Measurements from ENCODE around the gene MOCS1.

Gene MOCS1

GRCh38 chr6:39947611-39948068, 13.4 kb upstream of the MOCS1 start:
- no peak for DNase-seq

DNA sequence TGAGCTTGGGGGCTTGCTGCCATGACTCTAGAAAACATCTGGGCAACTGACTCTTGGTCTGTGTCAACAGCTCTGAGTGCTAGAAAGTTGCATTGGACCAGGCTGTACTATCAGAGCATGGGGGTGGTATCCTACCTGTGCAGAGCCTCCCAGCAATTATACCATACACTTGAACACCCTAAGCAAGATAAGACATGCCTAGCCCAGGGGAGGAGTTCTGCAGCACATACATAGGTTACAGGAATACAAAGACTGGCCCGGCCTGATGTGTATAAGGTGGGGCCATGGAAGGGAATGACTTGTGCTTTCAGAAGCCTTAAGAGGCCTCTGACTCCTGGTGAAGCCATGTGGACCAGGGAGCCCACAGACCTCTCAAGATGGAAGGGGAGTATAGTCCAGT, 11.4 kb upstream of the MOCS1 start:
- DNase-seq: no peak

DNA sequence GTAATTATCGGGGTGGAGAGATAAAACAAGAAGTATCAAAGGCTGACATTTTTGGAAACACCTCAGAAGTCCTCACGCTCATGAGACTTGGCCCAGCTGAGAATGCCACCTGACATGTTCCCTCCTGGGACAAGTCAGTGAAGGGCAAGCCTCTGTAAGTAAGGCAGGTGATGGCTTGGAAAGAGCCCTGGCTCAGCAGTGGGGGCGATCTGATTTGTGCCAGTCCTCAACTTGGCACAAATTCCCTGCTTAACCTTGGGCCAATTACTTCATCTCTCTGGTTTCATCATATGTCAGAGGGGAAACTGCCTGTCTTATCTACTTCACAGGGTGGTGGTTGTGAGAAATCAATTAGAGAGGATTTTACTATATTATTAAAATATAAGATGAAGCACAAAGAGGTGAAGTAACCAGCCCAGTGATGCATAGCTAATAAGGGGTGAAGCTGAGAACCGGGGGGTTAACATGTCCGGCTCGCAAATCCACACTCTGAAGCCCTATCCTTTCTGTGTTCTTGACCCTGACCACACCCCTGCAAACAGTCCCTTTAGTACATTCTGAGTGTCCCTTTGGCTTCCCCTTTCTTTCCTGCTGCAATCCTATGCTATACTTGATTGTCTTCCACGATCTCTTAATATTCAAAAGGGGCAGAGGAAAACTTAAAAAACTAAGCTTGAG, 8.8 kb upstream of the MOCS1 start:
- no peak for DNase-seq

- DNase-seq: no peak
These were observed 7.6 kb upstream of the MOCS1 start for GRCh38 chr6:39941820-39942219.

DNA sequence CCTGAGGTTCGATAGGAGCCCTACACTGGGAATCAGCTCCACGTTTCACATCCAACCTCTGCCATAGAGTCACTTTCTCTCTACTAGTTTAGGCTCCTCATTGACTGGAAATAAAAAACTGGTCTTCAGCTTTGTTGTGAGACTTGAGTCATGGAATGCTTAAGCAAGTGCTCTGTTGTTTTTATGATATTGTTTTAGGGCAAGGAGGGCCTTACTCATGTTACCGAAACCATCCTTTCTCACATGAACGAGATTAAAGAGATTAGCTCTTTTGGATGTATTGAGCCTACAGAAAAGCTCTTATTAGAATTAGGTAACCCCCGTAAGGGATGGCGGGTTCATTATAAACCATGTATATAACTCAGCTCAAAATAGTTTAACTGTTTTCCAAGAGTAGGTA, 6.9 kb upstream of the MOCS1 start:
- no peak for DNase-seq

- DNase-seq: no peak
These were observed 4.8 kb upstream of the MOCS1 start for GRCh38 chr6:39938773-39939654.

- no peak for DNase-seq
These were observed 3.5 kb upstream of the MOCS1 start for GRCh38 chr6:39937686-39938333.

- no peak for DNase-seq
These were observed 2.6 kb upstream of the MOCS1 start for GRCh38 chr6:39936857-39937256.

GRCh38 chr6:39935241-39935640, 979 bp upstream of the MOCS1 start:
- no peak for DNase-seq

- no peak for DNase-seq
These were observed 562 bp downstream of the MOCS1 start for GRCh38 chr6:39933669-39934130.

GRCh38 chr6:39932386-39932910, 1.8 kb downstream of the MOCS1 start:
- DNase-seq: no peak

GRCh38 chr6:39931607-39932006, 2.7 kb downstream of the MOCS1 start:
- no peak for DNase-seq

DNA sequence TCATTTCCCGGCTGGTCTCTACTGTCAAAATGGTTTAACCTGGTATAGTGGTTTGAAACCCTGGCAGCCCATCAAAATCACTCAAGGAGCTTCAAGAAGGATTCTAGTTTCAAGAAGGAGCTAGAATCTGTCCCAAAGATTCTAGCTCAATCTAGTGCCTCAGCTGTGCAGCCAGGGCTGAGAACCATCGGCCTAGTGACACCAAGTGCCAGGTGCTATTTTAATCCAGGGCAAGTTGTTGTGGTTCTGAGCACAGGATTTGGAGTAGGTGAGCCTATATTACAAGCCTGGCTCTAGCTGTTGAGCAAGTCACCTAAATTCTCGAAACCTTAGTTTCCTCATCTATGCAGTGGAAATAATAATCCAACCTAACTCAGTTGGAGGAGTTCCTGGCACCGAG, 3.7 kb downstream of the MOCS1 start:
- no peak for DNase-seq

GRCh38 chr6:39929733-39930461, 4.4 kb downstream of the MOCS1 start:
- no peak for DNase-seq

- no peak for DNase-seq
These were observed 5.1 kb downstream of the MOCS1 start for GRCh38 chr6:39929039-39929732.

DNA sequence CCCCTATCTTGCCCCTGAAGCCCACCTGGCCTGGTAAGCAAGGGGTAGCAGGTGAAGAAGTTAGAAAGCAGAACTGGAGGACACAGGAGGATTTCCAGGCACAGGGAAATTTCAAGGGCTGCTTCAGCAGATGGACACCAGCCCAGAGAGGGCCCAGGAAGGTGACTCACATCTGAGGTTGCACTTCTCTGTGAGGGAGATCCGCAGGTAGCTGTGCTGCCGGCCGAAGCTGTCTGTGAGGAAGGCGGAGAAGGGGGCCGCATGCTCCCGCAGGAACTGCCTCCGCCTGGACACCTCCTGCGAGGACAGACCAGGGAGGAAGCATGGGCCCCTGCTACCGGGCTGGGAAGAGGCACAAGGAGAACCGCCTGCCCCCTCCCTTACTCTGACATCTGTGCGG, 7.1 kb downstream of the MOCS1 start:
- DNase-seq: no peak

- DNase-seq: no peak
These were observed 7.6 kb downstream of the MOCS1 start for GRCh38 chr6:39926668-39927067.

DNA sequence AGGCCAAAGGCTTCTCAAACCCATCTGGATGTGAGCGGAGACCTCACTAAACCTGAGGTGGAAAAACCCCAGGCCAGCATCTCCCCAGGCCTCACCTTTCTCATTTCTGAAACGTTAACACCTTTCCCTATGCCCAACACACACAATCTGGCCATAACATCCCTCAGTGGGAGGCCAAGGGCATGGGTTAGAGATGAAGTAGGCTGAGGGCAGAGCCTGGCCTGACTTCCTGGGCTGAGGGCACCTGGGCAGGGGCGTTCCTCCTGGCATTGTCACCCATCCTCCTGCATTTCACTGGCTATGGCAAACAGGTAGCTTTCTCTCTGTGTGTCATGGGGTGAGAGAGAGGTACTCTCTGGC, 8.4 kb downstream of the MOCS1 start:
- no peak for DNase-seq

GRCh38 chr6:39925191-39925930, 8.9 kb downstream of the MOCS1 start:
- no peak for DNase-seq

GRCh38 chr6:39924283-39924682, 10.0 kb downstream of the MOCS1 start:
- no peak for DNase-seq

- no peak for DNase-seq
These were observed 10.4 kb downstream of the MOCS1 start for GRCh38 chr6:39923861-39924260.
